ENCODE measurements around the gene LCN10. TPM values are rescaled to one million over a fixed set of nuclear protein-coding genes. Genes with fewer than 3 reads are reported as not detected.

The LCN10 gene
- total and polyA plus RNA-seq, 7 donors = 1.2 to 9.2 (median 2.1) TPM

DNA sequence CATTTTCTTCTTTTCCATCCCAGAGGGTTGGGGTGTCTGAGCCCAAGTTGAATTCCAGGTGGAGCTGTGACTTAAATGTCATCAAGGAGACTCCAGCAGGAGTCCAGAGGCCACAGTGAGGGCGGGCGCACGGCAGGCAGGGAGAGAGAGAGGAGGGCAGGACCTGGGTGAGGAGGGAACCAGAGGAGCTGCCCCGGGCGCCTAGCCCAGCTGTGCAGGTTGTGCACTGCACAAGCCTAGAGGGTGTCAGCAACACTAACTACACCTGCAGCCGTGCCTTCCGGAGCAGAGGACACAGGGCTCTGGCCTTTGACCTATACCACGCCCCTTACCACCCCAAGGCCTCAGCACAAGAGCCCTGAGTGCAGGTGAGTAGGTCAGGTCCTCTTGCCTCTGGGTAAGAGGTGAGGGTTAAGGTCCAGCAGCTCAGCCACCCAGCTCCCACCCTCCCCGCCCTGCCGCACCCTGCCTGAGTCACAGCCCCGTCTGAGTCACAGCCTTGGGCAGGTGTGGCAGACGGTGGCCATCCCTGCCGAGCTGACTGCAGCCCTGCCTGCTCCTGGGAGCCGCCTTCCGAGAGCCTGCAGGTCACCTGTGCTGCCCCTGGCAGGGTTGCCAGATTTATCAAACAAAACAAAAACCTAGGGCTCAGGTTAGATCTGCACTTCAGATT, 49.1 kb downstream of the LCN10 start:
- Histone ChIP-seq H3K27ac (no peak overlapping the region), H3K4me1 (peaks cover 0 to 43% (median 26%) of the 10 kb centered on the region in 4 donors), H3K4me3 (no peak overlapping the region), H3K36me3 (no peaks in the 10 kb centered on the region), H3K9me3 (no peaks in the 10 kb centered on the region), H3K27me3 (no peaks in the 10 kb centered on the region)
- no peak for TF ChIP-seq POLR2AphosphoS5 (IDR thresholded peaks at IDR 0.05)
- TF ChIP-seq, protein P1, sequence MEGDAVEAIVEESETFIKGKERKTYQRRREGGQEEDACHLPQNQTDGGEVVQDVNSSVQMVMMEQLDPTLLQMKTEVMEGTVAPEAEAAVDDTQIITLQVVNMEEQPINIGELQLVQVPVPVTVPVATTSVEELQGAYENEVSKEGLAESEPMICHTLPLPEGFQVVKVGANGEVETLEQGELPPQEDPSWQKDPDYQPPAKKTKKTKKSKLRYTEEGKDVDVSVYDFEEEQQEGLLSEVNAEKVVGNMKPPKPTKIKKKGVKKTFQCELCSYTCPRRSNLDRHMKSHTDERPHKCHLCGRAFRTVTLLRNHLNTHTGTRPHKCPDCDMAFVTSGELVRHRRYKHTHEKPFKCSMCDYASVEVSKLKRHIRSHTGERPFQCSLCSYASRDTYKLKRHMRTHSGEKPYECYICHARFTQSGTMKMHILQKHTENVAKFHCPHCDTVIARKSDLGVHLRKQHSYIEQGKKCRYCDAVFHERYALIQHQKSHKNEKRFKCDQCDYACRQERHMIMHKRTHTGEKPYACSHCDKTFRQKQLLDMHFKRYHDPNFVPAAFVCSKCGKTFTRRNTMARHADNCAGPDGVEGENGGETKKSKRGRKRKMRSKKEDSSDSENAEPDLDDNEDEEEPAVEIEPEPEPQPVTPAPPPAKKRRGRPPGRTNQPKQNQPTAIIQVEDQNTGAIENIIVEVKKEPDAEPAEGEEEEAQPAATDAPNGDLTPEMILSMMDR (IDR thresholded peaks at IDR 0.05) = no peak
- no peak for TF ChIP-seq EP300 (IDR thresholded peaks at IDR 0.05)
- no peak for TF ChIP-seq POLR2A (IDR thresholded peaks at IDR 0.05)
- intact Hi-C loops (cut with DNase I) = loop anchor here (5.0 kb wide), 1 partner anchor 206 kb away; no protein-coding TSS in a partner anchor
- 15 to 61% methylated on average over 15 of the region's 15 CpGs for WGBS, 2 donors
- no peak for DNase-seq

DNA sequence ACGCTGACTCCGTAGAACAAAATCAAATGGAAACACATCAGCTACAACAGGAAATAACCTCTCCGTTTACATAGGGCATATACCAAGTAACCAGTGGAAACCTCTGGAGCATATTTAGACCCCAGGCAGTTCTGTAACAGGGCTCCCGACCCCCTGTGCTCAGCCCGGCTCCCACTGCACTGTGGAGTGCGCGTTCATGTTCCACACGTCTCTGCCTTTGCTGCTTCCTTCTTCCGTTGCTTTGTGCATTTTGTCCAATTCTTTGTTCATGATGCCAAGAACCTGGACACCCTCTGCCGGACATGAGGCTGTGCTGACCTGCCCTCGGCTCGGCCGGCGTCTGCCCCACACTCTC, 49.6 kb downstream of the LCN10 start:
- H3K4me1 ChIP-seq = peaks cover 0 to 43% (median 27%) of the 10 kb centered on the region in 4 donors
- DNase-seq = no peak
- H3K27ac ChIP-seq = no peak overlapping the region
- H3K9me3 ChIP-seq = no peaks in the 10 kb centered on the region
- WGBS, 2 donors = 27 to 71% methylated on average over 14 of the region's 14 CpGs
- no peaks in the 10 kb centered on the region for H3K36me3 ChIP-seq
- no peaks in the 10 kb centered on the region for H3K27me3 ChIP-seq
- TF ChIP-seq, protein P1 (IDR thresholded peaks at IDR 0.05) = no peak
- TF ChIP-seq POLR2A (IDR thresholded peaks at IDR 0.05) (no peak), EP300 (IDR thresholded peaks at IDR 0.05) (no peak), POLR2AphosphoS5 (IDR thresholded peaks at IDR 0.05) (no peak)
- H3K4me3 ChIP-seq = no peak overlapping the region
- intact Hi-C loops (cut with DNase I) = loop anchor here (5.0 kb wide), 1 partner anchor 206 kb away; no protein-coding TSS in a partner anchor

DNA sequence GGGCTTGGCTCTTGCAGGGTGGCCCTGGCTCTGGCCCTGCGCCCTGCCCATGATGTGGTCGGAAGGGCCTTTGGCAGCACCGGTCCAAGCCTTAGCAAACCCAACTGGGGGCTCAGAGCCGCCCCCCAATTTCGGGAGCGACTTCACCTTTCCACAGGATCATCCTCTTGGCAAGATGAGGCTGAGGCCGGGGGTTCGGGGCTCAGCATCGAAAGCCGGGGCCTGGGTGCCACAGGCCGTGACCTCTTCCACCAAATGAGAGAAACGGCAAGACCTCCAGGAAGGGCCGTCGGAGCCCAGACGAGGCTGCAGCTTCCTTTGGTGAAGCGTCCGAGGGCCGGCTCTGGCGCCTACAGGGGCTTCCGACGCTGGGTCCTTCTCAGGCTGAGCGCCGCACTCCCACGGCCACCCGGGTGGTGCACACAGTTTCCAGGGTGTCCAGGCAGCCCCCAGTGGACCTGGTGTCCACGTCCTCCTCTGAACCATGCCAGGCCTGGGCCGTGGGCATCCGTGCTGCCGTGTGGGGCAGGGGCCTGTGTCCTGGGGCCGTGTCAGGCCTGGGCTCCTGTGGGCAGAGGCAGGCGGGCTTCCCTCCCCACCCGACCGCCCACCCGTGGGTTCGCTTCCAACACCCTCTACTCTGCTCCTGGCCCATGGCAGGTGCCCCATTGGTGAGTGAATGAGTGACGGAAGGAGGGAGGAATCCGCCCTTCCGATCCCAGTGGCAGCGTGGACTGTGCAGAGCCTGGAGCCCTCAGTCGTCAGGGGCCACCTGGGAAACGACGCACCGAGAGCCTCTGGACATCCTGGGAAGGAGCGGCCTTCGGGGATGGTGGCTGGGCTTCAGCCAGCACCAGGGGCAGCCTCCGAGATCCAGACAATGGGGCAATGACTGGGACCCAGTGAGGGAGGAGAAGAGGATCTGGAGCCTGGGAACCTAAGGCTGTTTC, 50.3 kb downstream of the LCN10 start:
- no peak for DNase-seq
- H3K36me3 ChIP-seq = no peaks in the 10 kb centered on the region
- no peaks in the 10 kb centered on the region for H3K9me3 ChIP-seq
- no peak for TF ChIP-seq EP300 (IDR thresholded peaks at IDR 0.05)
- TF ChIP-seq, protein P1 (IDR thresholded peaks at IDR 0.05) = no peak
- TF ChIP-seq POLR2A (IDR thresholded peaks at IDR 0.05) = no peak
- no peak for TF ChIP-seq POLR2AphosphoS5 (IDR thresholded peaks at IDR 0.05)
- H3K27me3 ChIP-seq = no peaks in the 10 kb centered on the region
- H3K4me1 ChIP-seq = peaks cover 0 to 49% (median 33%) of the 10 kb centered on the region in 4 donors
- intact Hi-C loops (cut with DNase I) = loop anchor here (5.0 kb wide), 1 partner anchor 205 kb away; no protein-coding TSS in a partner anchor
- H3K27ac ChIP-seq = no peak overlapping the region
- WGBS, 2 donors = 81 to 90% methylated on average over 46 of the region's 46 CpGs
- no peak overlapping the region for H3K4me3 ChIP-seq

DNA sequence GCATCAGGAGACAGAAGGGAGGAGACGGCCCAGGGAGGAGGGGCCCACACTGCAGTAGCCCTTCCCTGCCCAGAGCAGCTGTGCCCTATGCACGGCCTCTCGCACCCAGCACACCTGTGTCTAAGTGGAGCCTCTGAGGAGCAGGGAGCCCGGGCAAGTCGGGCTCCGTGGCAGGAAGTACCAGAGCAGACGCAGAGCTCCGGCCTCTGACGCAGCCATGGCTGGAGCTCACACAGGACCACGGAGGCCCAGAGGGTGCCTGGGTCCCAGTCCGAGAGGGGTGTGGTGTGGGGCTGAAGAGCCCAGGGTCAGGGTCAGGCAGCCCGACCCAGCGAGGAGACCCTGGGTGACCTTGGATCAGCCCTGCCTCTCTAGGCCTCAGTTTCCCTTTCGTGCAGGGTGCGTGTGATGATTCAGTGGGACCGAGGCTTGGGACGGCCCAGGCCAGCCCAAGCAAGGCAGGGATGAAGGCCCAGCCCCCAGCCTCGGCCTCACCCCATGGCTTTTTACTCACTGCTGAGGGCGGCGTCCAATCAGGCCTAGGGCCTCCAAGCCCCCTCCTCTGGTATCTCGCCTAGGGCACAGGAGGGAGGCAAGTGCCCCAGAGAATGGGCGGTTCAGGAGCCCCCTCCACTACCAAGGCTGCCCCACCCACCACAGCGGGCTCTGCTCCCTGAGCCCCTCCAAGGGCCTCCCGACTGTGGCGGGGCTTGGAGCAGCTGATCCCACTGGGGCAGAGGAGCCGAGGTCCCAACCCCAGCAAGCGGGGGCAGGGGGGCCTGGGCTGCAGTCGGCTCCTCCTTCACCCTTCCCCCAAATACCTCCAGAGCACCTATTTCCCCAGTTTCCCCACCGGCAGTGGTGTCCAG, 51.2 kb downstream of the LCN10 start:
- DNase-seq = no peak
- TF ChIP-seq, protein P1 (IDR thresholded peaks at IDR 0.05) = no peak
- no peak for TF ChIP-seq POLR2AphosphoS5 (IDR thresholded peaks at IDR 0.05)
- TF ChIP-seq EP300 (IDR thresholded peaks at IDR 0.05) = no peak
- TF ChIP-seq POLR2A (IDR thresholded peaks at IDR 0.05) = no peak
- no peak overlapping the region for H3K4me3 ChIP-seq
- no peaks in the 10 kb centered on the region for H3K27me3 ChIP-seq
- peak overlapping the region; percentile 64 to 78 (median 74) for H3K27ac ChIP-seq
- 84 to 90% methylated on average over 29 of the region's 29 CpGs for WGBS, 2 donors
- H3K4me1 ChIP-seq = peaks cover 0 to 52% (median 37%) of the 10 kb centered on the region in 4 donors
- H3K9me3 ChIP-seq = no peaks in the 10 kb centered on the region
- H3K36me3 ChIP-seq = no peaks in the 10 kb centered on the region
- intact Hi-C loops (cut with DNase I) = loop anchor here (5.0 kb wide), 1 partner anchor 204 kb away; no protein-coding TSS in a partner anchor
